Right lung (tissue), 10 donors: ENCODE measurements around the gene TOMM6. TPM values are rescaled to one million over a fixed set of nuclear protein-coding genes. Genes with fewer than 3 reads are reported as not detected.

ENCODE experiments used
- DNase-seq, 2 donors: peaks; one replicate each; pipeline ENCODE4 v3.0.0-alpha.2; 2013
- long read RNA-seq, 8 donors: transcript quantifications; one replicate each; lab custom pipeline, GENCODE V29; 2026
- polyA plus RNA-seq, 5 donors: library from polyadenylated mRNA; unstranded; fragments of 120-200 nt; gene quantifications; one replicate each; pipeline versions ENCODE4 v1.2.1 to v1.2.3, GENCODE V29; 2013; ENCODE audit warnings: inconsistent platforms in 1 of 5, low replicate concordance in 1 of 5; ENCODE audit not compliant: insufficient read length in 5 of 5, insufficient read depth in 1 of 5

The TOMM6 gene
- polyA plus RNA-seq, result 100 to 1,000 TPM; 191 to 229 (median 205) TPM
- long read RNA-seq, donor 1, transcript TOMM6-201 (3 exons, 595 nt), result major isoform, 92 of 176 reads
- long read RNA-seq, donor 1, transcript TOMM6-202 (3 exons, 637 nt), result minor isoform, 51 of 176 reads
- long read RNA-seq, donor 1, partial matches to known transcripts, result 33 of 176 reads
- long read RNA-seq, donor 1, other reads (novel, unspliced or antisense), result 0 of 176 reads
- long read RNA-seq, donor 2, transcript TOMM6-202 (3 exons, 637 nt), result minor isoform, 25 of 74 reads
- long read RNA-seq, donor 2, transcript TOMM6-201 (3 exons, 595 nt), result major isoform, 49 of 74 reads
- long read RNA-seq, donor 2, partial matches to known transcripts, result 0 of 74 reads
- long read RNA-seq, donor 2, other reads (novel, unspliced or antisense), result 0 of 74 reads
- long read RNA-seq, donor 3, transcript TOMM6-202 (3 exons, 637 nt), result minor isoform, 40 of 99 reads
- long read RNA-seq, donor 3, transcript TOMM6-201 (3 exons, 595 nt), result major isoform, 59 of 99 reads
- long read RNA-seq, donor 3, partial matches to known transcripts, result 0 of 99 reads
- long read RNA-seq, donor 3, other reads (novel, unspliced or antisense), result 0 of 99 reads
- long read RNA-seq, donor 4, transcript TOMM6-201 (3 exons, 595 nt), result major isoform, 37 of 55 reads
- long read RNA-seq, donor 4, transcript TOMM6-202 (3 exons, 637 nt), result minor isoform, 18 of 55 reads
- long read RNA-seq, donor 4, partial matches to known transcripts, result 0 of 55 reads
- long read RNA-seq, donor 4, other reads (novel, unspliced or antisense), result 0 of 55 reads
- long read RNA-seq, donor 5, transcript TOMM6-202 (3 exons, 637 nt), result minor isoform, 64 of 158 reads
- long read RNA-seq, donor 5, transcript TOMM6-201 (3 exons, 595 nt), result major isoform, 94 of 158 reads
- long read RNA-seq, donor 5, partial matches to known transcripts, result 0 of 158 reads
- long read RNA-seq, donor 5, other reads (novel, unspliced or antisense), result 0 of 158 reads
- long read RNA-seq, donor 6, transcript TOMM6-202 (3 exons, 637 nt), result minor isoform, 49 of 139 reads
- long read RNA-seq, donor 6, transcript TOMM6-201 (3 exons, 595 nt), result major isoform, 90 of 139 reads
- long read RNA-seq, donor 6, partial matches to known transcripts, result 0 of 139 reads
- long read RNA-seq, donor 6, other reads (novel, unspliced or antisense), result 0 of 139 reads
- long read RNA-seq, donor 7, transcript TOMM6-201 (3 exons, 595 nt), result major isoform, 49 of 64 reads
- long read RNA-seq, donor 7, transcript TOMM6-202 (3 exons, 637 nt), result minor isoform, 15 of 64 reads
- long read RNA-seq, donor 7, partial matches to known transcripts, result 0 of 64 reads
- long read RNA-seq, donor 7, other reads (novel, unspliced or antisense), result 0 of 64 reads
- long read RNA-seq, donor 8, transcript TOMM6-201 (3 exons, 595 nt), result major isoform, 39 of 57 reads
- long read RNA-seq, donor 8, transcript TOMM6-202 (3 exons, 637 nt), result minor isoform, 13 of 57 reads
- long read RNA-seq, donor 8, partial matches to known transcripts, result 5 of 57 reads
- long read RNA-seq, donor 8, other reads (novel, unspliced or antisense), result 0 of 57 reads

GRCh38 chr6:41787219-41787917, at the start of gene TOMM6:
TSS of gene TOMM6 (plus strand) at chr6:41787694. CDS start at chr6:41787698, 4 bp downstream.
- DNase-seq, result peak; percentile 95 to 96

GRCh38 chr6:41739041-41739440, 48.5 kb upstream of the TOMM6 start:
- DNase-seq, result no peak

GRCh38 chr6:41740366-41741162, 46.9 kb upstream of the TOMM6 start:
- DNase-seq, result no peak

GRCh38 chr6:41741625-41742490, 45.6 kb upstream of the TOMM6 start:
- no peak for DNase-seq

- no peak for DNase-seq
These were observed 43.9 kb upstream of the TOMM6 start for GRCh38 chr6:41743406-41744235.

- DNase-seq, result no peak
These were observed 43.2 kb upstream of the TOMM6 start for GRCh38 chr6:41744236-41744787.

- no peak for DNase-seq
These were observed 41.4 kb upstream of the TOMM6 start for GRCh38 chr6:41746107-41746506.

- no peak for DNase-seq
These were observed 40.0 kb upstream of the TOMM6 start, which contains the start of gene PGC for GRCh38 chr6:41747256-41748101. TSS of gene PGC (minus strand) at chr6:41747397. CDS start at chr6:41747334, 63 bp downstream.

- DNase-seq, result no peak
These were observed 39.4 kb upstream of the TOMM6 start for GRCh38 chr6:41748102-41748477.

- DNase-seq, result no peak
These were observed 39.0 kb upstream of the TOMM6 start for GRCh38 chr6:41748542-41748941.

- DNase-seq, result no peak
These were observed 37.1 kb upstream of the TOMM6 start for GRCh38 chr6:41750374-41750773.

GRCh38 chr6:41755895-41756294, 31.6 kb upstream of the TOMM6 start:
- DNase-seq, result no peak

- no peak for DNase-seq
These were observed 31.1 kb upstream of the TOMM6 start for GRCh38 chr6:41756354-41756753.

- no peak for DNase-seq
These were observed 30.2 kb upstream of the TOMM6 start for GRCh38 chr6:41757271-41757670.

- no peak for DNase-seq
These were observed 29.4 kb upstream of the TOMM6 start for GRCh38 chr6:41757931-41758640.

- no peak for DNase-seq
These were observed 28.9 kb upstream of the TOMM6 start for GRCh38 chr6:41758641-41759035.
